Activated naive CD4-positive, alpha-beta T cell (primary cell): ENCODE data around the gene TBKBP1.

Source experiments
- DNase-seq, 4 experiments: peaks; one replicate each; lab custom pipeline; 2025; lab: John Stamatoyannopoulos, UW

Gene TBKBP1

GRCh38 chr17:47693731-47694580 is at the start of gene TBKBP1:
Gene TBKBP1, plus strand, starts transcription at chr17:47694161. Its CDS starts 1,952 bp downstream, at chr17:47696113.
- DNase-seq, result peak in 2 of 4 experiments; percentile 24 to 42

- DNase-seq, result no peak
Observed at GRCh38 chr17:47644324-47644723, 49.6 kb upstream of the TBKBP1 start.

GRCh38 chr17:47649153-47649971 is 44.6 kb upstream of the TBKBP1 start, which contains the start of gene KPNB1:
Gene KPNB1, plus strand, starts transcription at chr17:47649919. Its CDS starts 326 bp downstream, at chr17:47650245.
- peak; percentile 93 to 98 (median 96) for DNase-seq

GRCh38 chr17:47649972-47650524 is 43.9 kb upstream of the TBKBP1 start:
- DNase-seq, result peak in 3 of 4 experiments; percentile 59 to 72 (median 65)

GRCh38 chr17:47650525-47651522 is 43.1 kb upstream of the TBKBP1 start:
- DNase-seq, result peak; percentile 77 to 88 (median 84)

- no peak for DNase-seq
Observed at GRCh38 chr17:47651704-47652103, 42.3 kb upstream of the TBKBP1 start.

GRCh38 chr17:47652570-47652969 is 41.4 kb upstream of the TBKBP1 start:
- DNase-seq, result no peak

- DNase-seq, result no peak
Observed at GRCh38 chr17:47653442-47653841, 40.5 kb upstream of the TBKBP1 start.

- no peak for DNase-seq
Observed at GRCh38 chr17:47654991-47655390, 39.0 kb upstream of the TBKBP1 start.

- no peak for DNase-seq
Observed at GRCh38 chr17:47660064-47660492, 33.9 kb upstream of the TBKBP1 start.

GRCh38 chr17:47663912-47664623 is 29.9 kb upstream of the TBKBP1 start:
- DNase-seq, result peak in 3 of 4 experiments; percentile 19 to 30 (median 26)

GRCh38 chr17:47664624-47664941 is 29.4 kb upstream of the TBKBP1 start:
- DNase-seq, result no peak

- no peak for DNase-seq
Observed at GRCh38 chr17:47665655-47666054, 28.3 kb upstream of the TBKBP1 start.

- no peak for DNase-seq
Observed at GRCh38 chr17:47669081-47669480, 24.9 kb upstream of the TBKBP1 start.

GRCh38 chr17:47670064-47670463 is 23.9 kb upstream of the TBKBP1 start:
- DNase-seq, result no peak

GRCh38 chr17:47674499-47674898 is 19.5 kb upstream of the TBKBP1 start:
- DNase-seq, result no peak

GRCh38 chr17:47675380-47676198 is 18.4 kb upstream of the TBKBP1 start:
- no peak for DNase-seq

- no peak for DNase-seq
Observed at GRCh38 chr17:47676199-47676472, 17.8 kb upstream of the TBKBP1 start.

GRCh38 chr17:47676510-47677165 is 17.3 kb upstream of the TBKBP1 start:
- DNase-seq, result no peak
